Measurements from ENCODE around the gene HTR1E.
A peak's percentile ranks its signal among the peaks of the same experiment; 100 is the strongest.
"Not testable (repeated sequence)": the region's sequence is repeated elsewhere in the genome, so short reads cannot be mapped to it uniquely, and the experiment has no call there.

HTR1E gene, protein sequence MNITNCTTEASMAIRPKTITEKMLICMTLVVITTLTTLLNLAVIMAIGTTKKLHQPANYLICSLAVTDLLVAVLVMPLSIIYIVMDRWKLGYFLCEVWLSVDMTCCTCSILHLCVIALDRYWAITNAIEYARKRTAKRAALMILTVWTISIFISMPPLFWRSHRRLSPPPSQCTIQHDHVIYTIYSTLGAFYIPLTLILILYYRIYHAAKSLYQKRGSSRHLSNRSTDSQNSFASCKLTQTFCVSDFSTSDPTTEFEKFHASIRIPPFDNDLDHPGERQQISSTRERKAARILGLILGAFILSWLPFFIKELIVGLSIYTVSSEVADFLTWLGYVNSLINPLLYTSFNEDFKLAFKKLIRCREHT

DNA sequence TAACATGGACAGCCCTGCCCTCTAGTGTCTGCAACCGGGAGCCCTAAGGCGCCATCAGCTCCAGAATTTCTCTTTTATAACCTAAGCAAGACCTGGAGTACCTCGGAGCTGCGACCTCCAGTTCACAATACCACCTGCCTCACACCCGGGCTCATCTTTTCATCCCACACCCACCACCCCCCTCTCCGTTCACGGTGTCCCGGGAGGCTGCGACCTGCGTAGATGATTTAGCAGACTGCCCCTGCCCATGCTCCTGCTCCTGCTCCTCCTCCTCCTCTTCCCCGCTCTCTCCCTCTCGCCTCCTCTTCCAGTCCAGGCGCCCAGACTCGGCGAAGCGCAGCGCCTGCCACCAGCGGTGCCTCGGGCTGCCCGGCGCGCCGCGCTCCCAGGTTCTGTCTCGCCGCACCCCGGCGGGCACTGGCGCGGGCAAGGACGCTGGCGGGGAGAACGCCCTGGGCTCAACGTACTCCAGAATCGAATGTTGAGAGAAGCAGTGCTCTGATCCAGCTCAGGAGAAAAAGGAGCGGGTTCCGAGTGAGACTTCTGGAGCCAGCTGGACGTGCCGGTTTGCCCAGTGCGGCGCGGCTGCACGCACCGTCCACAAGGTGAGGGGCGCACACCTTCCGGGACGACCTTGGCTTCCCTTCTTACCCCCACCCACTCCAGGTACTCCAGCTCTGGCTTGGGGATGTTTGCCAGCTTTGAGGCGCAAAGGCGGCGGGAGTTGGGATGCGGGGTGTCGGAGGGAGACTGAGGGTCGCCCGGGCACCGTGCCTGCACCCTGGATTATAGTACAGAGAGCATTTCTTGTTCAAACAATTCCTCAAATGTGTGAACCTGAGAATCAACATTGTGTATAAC lies at the start of gene HTR1E:
HTR1E (plus strand) TSS at position 310 of the 861 bp plus-strand sequence. CDS start 77,807 bp downstream, outside the sequence.
- peak within 1 kb of the TSS; percentile 14 for H3K4me3 ChIP-seq (ENCODE audit: low read depth, low read length)
- no peak for DNase-seq (ENCODE audit: low read depth)

DNA sequence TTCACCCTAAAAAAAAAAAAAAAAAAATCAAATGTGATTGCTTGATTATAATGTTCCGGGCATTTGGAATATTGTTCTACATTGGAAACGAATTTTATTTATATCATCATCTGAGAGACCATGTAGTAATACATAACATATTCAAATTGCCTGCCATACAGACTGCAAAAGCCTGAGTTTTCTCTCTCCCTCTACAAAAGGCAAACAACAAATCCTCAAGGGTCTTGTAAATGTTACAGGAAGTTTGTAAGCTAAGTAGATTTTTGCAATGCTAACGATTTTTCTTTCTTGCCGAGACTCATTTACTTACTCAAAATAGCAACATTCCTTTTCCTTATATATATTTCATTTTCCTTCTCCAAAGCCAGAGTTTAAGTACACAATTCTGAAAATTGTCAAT lies 49.0 kb upstream of the HTR1E start:
- DNase-seq (ENCODE audit: low read depth): no peak
- H3K4me3 ChIP-seq (ENCODE audit: low read depth, low read length): no peak overlapping the region

DNA sequence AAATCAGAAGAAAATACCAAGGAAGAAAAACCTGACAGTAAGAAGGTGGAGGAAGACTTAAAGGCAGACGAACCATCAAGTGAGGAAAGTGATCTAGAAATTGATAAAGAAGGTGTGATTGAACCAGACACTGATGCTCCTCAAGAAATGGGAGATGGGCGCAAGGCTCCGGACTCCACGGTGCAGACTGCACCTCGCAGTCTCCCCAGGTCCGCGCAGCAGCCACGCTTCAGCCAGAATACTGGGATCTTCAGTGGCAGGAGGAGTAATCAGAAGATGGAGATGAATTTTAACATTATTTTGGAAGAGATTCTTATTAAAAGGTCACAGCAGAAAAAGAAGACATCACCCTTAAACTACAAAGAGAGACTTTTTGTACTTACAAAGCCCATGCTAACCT lies 40.1 kb upstream of the HTR1E start:
- not testable (repeated sequence) for DNase-seq (ENCODE audit: low read depth); H3K4me3 ChIP-seq (ENCODE audit: low read depth, low read length)

DNA sequence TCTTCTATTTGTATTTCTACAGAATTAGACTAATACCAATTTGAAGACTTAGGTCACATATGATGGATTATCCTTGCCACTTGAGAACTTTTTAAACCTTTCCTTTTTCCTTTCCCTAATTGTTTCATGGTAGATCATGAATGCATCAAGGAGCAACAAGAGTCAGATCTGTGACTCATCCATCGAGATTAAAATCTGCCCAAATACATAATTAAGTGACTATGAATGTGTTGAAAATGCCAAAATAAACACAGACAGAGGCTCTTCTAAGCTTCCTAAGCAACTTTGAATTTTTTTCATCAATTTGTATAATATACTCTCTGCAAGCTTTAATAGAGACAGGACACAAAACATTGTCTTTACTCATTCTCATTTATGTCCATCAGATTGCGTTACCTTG lies 23.5 kb upstream of the HTR1E start:
- H3K4me3 ChIP-seq (ENCODE audit: low read depth, low read length): no peak overlapping the region
- DNase-seq (ENCODE audit: low read depth): no peak

DNA sequence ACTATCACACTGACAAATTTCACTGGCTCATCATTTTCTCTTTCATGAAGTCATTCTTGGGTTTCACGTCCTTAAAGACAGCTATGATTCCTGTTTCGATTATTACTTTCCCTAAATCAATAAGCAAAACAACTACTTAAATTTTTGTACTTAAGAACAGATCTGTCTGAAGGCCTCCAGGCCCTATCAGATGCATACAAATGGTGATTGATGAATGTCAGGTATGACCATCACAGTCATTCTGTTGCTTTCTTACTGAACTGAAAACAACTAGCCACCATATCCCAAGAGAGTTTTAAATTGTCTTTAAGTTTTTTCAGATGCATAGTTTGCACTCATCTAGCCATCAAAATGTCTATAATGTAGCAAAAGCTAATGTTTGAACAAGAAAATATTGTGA lies 20.9 kb upstream of the HTR1E start:
- no peak for DNase-seq (ENCODE audit: low read depth)
- no peak overlapping the region for H3K4me3 ChIP-seq (ENCODE audit: low read depth, low read length)

DNA sequence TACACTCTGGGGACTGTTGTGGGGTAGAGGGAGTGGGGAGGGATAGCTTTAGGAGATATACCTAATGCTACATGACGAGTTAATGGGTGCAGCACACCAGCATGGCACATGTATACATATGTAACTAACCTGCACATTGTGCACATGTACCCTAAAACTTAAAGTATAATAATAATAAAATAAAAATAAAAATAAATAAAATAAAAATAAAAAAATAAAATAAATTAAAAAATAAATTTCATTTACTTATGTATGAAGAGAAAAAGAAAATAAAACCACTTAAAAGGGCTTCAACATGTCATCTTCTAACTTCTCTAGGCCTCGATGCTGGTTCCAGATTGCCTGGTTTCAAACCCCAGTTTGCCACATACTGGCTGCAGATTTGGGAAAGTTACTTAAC lies 10.2 kb upstream of the HTR1E start:
- DNase-seq (ENCODE audit: low read depth): not testable (repeated sequence)

DNA sequence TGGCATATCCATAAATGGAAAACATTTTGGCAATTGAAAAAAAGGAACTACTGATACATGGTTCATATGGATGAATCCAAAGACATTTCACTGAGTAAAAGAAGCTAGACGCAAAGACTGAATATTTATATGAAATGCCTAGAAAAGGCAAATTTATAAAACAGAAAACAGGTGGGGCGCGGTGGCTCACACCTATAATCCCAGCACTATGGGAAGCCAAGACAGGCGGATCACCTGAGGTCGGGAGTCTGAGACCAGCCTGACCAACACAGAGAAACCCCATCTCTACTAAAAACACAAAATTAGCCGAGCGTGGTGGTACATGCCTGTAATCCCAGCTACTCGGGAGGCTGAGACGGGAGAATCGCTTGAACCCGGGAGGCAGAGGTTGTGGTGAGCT lies 9.5 kb upstream of the HTR1E start:
- DNase-seq (ENCODE audit: low read depth); H3K4me3 ChIP-seq (ENCODE audit: low read depth, low read length): not testable (repeated sequence)

More for the DNA sequence above, 10.2 kb upstream of the HTR1E start:
- H3K4me3 ChIP-seq (ENCODE audit: low read depth, low read length): not testable (repeated sequence)

DNA sequence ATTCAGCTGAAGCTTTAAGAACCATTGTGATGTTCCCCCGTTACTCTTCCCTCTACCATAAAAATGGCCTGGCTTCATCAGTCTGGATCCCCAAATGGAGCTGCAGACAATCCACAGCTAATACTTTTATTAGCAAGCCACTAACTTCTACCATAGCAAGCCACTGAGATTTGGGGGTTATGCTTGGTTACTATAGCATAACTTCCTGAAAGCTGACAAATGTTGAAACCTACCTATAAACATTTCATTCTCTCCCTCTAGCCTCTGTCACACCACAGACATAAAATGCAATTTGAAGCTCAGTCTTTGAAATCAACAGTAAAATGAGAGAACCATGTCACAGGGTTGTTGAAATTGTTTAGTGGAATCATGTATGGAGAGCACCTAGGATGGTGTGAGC lies 3.0 kb upstream of the HTR1E start:
- H3K4me3 ChIP-seq (ENCODE audit: low read depth, low read length): no peak overlapping the region
- DNase-seq (ENCODE audit: low read depth): no peak

DNA sequence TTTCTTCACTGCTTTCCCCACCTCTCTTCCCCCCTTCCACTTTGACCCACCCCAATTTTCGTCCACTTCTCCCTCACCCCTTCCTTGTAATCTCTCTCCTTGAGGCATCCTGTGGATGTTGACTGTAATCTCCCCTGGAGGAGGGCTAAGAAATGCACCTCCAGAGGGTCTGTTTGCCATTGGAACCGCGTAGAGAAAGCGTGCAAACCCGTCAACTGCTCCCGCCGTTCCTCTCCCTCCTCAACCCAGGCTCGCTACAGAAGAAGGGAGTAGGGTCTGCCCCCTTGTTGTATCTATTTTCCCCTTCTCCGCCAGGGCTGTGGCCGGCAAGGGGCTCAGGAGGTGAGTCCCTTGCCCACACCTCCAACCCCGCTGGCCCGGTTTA lies 502 bp upstream of the HTR1E start:
- H3K4me3 ChIP-seq (ENCODE audit: low read depth, low read length): no peak overlapping the region
- no peak for DNase-seq (ENCODE audit: low read depth)

DNA sequence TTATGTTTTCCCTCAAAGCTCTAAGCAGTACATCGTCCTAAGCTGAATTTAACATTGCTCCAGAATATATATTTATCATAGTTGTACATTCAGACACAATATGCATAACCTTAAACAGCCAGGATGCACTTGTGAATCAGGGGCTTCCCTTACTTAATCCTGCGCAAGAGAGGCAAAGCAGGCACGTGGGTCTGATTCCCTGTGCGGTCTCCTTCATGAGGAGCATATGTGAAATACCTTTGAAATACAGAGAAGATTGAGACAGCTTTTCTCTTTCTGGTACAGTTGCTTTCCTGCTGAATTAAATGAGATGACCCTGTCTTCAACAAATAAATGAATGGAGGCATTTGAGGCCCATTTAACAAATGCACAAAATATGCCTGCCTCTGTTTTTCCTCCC lies 1.5 kb downstream of the HTR1E start:
- DNase-seq (ENCODE audit: low read depth): no peak
- H3K4me3 ChIP-seq (ENCODE audit: low read depth, low read length): no peak overlapping the region

DNA sequence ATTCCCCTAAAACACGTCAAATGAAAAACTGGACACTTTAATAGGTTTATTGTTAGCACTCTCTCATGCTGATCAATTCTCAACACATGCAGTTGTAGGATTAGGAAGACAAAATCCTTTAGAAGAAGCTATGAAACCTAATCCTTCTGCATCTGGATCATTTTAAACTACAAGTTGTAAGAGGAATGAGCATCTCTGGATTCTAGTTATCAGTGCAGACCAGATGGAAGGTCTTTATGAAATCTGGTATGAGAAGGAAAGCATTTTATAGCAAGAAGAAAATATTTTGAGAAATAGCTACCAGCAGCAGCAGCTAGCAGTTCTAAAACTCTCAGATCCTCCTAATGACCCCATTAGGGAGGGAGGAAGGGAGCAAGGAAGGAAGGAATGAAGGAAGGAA lies 4.1 kb downstream of the HTR1E start:
- DNase-seq (ENCODE audit: low read depth): no peak
- H3K4me3 ChIP-seq (ENCODE audit: low read depth, low read length): no peak overlapping the region

DNA sequence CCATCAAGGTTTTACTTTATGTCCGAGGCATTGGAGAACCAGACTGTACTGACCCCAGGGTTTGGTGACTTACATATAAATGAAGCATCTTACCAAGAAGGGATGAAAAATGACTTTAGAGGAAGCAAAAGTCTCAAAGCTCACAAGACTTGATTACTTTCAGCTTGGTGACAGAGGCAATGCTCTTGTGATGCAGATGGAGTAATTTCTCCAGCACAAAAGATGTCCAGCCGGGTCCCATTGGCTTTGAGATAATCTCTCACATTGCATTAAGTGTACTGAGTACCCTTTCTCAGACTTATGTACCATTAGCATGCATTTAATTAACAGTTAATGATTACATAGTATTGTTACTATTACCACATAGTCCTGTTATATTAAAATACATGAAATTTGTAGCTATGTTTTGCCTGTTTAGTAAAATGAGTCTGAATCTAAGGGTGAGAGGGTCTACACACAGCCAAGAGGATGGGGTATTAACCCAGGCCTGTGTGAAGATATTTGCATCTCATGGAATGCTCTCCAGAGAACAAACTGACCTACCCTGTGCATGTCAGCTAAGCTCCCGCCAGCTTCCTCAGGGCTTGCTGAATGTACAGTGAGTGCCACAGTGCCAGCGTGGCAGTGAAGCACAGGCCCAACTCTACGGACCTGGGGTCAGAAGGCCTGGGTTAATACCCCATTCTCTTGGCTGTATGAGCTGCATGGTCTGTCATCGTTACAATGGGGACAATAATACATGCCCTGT lies 5.6 kb downstream of the HTR1E start:
- H3K4me3 ChIP-seq (ENCODE audit: low read depth, low read length): no peak overlapping the region
- DNase-seq (ENCODE audit: low read depth): no peak

DNA sequence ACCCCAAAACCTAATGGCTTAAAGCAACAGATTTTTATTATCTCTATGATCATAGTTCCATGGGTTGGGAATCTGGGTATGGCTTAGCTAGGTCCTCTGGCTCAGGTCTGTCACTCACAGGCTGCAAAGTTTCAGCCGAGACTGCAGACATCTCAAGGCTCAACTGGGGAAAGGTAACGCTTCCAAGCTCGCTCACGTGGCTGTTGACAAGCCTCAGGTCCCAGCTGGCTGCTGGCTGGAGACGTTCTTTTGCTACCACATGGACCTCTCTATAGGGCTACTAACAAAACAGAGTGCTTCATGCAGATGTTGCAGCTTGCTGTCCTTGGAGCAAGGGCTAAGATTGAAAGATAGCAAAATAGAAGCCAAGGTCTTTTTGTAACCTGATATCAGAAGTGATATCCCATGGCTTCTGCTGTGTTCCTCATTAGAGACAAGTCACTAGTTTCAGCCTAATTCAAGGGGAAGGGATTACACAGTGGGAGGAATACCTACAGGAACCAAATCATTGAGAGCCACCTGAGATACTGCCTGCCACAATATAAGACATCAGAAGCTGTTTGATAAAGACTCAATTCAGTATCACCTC lies 6.6 kb downstream of the HTR1E start:
- no peak for DNase-seq (ENCODE audit: low read depth)
- no peak overlapping the region for H3K4me3 ChIP-seq (ENCODE audit: low read depth, low read length)

DNA sequence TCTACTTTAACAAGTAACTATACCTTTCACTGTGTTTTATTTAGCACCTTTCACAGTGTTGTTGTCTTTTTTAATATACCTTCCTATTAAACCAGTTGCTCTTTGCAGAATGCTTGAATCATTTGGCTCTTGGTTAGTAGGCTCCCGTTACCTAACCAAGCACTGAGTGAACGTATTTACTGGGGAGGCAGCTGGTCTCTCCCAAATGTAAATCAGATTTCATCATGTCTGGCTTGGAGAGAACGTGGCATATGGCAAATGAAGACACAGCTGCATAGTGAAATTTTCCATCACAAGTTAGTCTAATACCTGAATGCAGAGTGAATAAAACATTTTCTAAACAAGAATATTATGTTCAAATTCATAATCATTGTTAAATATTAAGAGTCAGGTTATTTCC lies 12.4 kb downstream of the HTR1E start:
- no peak for DNase-seq (ENCODE audit: low read depth)
- no peak overlapping the region for H3K4me3 ChIP-seq (ENCODE audit: low read depth, low read length)

DNA sequence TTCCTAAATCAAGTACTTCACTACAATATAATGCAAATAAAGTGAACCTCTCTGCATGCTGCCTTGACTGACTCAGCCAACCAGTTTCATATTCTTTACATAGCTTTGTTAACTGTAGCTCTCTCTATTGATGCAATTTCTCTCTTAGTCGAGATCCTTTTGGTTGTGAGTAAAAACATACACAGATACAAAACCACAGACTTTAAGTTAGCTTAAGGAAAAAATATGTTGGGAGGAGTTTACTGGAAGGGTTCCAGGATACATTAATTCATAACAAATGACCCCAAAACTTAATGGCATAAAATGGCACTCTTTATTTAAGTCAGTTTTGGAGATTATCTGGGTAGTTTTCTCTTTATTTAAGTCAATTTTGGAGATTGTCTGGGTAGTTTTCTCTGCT lies 15.7 kb downstream of the HTR1E start:
- H3K4me3 ChIP-seq (ENCODE audit: low read depth, low read length): no peak overlapping the region
- DNase-seq (ENCODE audit: low read depth): no peak

DNA sequence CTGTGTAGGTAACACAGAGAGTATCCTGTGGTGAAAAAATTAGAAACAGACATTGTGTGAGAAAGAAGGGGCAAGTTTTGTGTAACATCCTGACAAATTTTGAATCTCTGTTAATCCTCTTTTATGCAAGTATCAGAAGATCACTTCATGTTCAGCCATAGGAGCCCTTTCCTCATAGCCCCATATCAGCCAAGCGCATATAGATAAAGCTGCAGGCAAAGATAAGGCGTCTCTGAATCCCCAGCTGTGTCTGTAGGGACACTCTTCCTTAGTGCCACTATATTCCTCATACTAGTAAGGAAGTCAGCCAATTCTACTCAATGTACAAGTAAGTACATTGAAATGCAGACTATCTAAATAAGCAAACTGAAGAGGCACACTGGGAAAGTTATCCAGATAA lies 22.3 kb downstream of the HTR1E start:
- DNase-seq (ENCODE audit: low read depth): no peak
- H3K4me3 ChIP-seq (ENCODE audit: low read depth, low read length): no peak overlapping the region

DNA sequence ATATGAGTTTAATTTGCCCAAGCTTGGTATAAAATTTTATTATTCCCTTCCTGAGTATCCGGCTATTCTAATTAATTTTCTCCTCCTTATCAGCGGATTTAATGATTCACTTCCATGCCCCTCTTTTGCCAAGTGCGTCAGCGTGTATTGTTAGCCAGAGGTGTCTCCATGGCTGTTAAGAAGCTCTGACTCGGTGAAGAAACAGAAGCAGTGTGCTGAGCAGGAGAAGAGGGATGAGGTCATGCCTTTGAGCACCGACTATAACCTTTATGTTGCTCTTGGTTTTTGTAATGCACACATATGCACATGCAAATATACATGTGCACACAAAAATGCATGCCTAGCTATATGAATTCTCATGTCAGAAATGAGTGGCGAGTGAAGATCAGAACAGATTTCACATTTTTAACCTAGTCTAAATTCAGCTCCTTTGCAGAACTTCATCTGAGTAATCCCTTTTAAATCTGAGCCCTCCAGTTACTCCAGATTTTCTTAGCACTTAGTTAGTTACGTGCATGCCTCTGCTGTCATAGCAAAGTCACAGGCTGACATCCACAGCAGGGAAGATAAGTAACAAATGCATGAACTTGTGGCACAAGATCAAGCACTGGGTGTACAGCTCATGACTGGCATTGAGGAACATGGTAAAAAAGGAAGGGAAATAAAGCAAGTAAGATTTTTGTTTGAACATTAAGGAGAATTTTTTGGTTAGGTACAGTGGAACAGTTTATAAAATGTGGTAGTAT lies 24.3 kb downstream of the HTR1E start:
- no peak for DNase-seq (ENCODE audit: low read depth)
- H3K4me3 ChIP-seq (ENCODE audit: low read depth, low read length): no peak overlapping the region

DNA sequence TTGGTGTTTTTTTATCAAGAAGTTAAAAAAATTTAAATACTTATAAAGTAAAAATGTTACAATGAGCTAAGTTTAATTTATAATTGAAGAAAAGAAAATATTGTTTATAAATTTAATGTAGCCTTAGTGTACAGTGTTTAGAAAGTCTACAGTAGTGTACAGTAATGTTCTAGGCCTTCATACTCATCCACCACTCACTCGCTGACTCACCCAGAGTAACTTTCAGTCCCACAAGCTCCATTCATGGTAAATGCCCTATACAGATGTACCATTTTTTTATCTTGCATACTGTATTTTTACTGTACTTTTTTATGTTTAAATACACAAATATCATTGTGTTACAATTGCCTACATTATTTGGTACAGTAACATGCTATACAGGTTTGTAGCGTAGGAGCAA lies 26.0 kb downstream of the HTR1E start:
- no peak for DNase-seq (ENCODE audit: low read depth)
- H3K4me3 ChIP-seq (ENCODE audit: low read depth, low read length): no peak overlapping the region

DNA sequence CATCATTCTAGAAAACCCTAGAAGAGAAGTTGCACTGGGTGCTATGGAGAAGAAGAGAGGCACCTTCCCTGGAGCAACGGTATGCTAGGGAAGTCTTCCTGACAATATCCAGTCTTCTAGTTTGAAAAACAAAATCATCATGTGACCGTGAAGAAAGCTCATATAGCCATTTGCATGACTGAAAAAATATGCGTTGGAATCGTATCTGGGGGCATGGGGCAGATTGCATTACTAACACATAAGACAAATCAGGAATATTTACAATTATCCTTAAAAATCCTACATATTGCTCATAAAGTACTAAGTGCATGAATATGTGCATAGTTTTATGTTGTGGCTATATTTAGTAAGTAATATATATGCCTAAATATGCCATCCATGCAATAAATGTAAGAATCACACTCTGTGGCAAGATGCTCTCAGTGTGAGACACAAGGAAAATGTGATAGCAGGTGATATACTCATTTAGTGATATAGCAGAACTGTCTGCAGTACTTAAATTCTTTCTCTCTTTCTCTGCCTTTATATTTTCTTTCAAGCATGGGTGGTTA lies 26.8 kb downstream of the HTR1E start:
- DNase-seq (ENCODE audit: low read depth): no peak
- no peak overlapping the region for H3K4me3 ChIP-seq (ENCODE audit: low read depth, low read length)
